HTERT RPE-1 (cell line): ENCODE results near the gene CCDC127.
"Not testable (repeated sequence)": the region's sequence is repeated elsewhere in the genome, so short reads cannot be mapped to it uniquely, and the experiment has no call there.

ENCODE experiments used
- in situ Hi-C: fragments of 300-500 bp; cut with MboI; formaldehyde crosslinking; loops from 4 replicates; pipeline ENCODE4 v1.14.3; 2020; ENCODE audit warnings: low sequenced_read_pairs

CCDC127 gene

GRCh38 chr5:204966-205670 is 12.8 kb downstream of the CCDC127 start:
- in situ Hi-C loops = no loop called here

GRCh38 chr5:204462-204861 is 13.5 kb downstream of the CCDC127 start:
- in situ Hi-C loops = no loop called here

DNA sequence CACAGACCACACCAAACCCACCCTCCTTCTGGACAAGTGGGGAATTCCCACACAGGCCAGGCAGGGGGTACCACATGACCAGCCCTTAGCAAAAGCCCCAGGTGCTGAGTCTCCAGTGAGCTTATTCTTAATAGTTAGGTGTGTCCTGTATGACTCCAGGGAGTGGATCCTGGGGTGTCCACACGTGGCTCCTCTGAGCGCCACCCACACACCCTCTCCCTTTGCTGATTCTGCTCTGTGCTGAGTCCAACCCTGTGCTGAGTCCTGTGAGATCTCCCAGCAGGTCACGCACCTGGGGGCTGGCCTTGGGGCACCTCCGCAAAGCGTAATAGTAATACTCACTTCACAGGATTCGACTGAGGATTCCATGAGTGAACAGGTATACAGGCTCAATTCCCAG is 14.0 kb downstream of the CCDC127 start:
- in situ Hi-C loops = no loop called here

- in situ Hi-C loops = no loop called here
These were observed 14.6 kb downstream of the CCDC127 start for GRCh38 chr5:203246-203930.

DNA sequence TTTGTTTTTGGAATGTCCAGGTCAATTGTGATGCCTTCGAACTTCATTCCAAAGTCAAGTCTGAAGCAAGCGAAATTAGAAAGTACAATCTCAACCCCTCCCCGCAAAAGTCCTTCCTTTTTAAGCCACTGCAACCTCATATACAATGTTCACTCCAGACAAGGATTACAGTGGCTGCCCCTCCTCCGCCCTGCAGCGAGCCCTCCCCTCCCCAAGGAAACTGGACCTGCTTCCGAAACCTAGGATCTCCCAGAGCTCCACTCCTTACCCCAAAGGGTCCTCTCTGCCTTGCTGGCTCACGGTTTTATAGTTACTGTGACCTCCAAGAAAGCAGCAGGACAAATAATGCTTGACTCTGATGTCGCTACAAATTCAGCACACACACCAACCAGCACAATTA is 16.3 kb downstream of the CCDC127 start:
- in situ Hi-C loops = no loop called here

GRCh38 chr5:200985-201384 is 17.0 kb downstream of the CCDC127 start:
- in situ Hi-C loops = no loop called here

DNA sequence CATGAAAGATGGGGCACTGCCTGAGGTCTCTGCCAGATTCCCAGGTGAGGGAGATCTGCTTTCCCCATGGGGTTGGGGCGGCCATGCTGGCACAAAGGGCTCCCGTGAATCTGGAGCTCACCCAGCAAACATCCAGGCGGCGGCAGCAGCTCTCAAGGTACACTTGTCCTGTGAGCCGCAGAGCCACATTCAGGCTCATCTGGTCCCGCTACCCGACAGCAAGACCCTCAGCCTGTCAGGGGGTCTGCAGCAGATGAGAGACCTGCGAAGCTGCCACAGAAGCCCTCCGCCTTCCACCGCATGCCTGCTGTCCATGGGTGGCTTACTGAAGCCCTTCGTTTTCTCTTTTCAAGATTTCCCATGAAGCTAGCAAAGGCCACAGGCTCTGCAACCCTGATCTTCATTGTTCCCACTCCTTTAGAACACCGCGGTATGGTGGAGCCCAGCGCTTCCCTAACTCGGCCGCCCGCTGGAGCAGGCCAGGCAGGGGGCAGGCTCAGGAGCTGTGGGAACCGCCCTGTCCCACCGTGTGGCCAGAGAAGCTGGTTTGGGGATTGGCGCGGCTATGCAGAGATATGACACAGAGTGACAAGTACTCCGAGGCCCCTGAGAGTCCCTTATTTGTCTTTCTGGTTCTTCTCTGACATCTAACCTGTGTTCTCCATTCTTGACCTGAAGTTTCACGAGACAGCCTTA is 17.9 kb downstream of the CCDC127 start:
- in situ Hi-C loops = no loop called here

GRCh38 chr5:199197-199949 is 18.6 kb downstream of the CCDC127 start:
- in situ Hi-C loops = no loop called here

- in situ Hi-C loops = no loop called here
These were observed 19.3 kb downstream of the CCDC127 start for GRCh38 chr5:198516-199196.

DNA sequence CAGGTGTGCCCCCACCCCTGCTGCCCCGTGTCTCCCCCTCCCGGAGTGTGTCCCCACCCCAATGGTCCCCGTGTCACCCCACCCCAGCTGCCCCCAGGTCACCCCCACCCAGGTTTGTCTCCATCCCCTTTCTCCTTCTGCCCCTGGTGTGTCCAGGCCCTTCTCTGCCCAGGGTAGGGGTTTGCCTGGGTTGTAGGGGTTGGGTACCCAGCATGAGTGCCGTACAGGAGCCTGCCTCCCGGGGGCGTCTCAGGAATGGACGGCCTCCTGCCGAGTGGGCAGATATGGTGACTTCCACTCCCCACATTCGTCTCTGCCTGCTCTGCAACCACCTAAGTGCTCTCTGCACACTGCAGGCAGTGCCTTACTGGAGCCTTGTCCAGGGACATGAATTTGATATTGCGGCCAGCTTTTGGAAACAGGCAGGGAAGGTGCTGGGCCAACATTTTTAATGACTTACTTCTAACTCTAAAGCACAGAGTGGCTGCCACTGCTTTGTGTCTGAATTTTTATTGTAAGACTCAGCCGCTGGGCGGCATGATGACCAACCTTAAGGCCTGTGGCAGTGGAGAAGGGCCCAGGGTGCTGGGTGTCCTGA is 20.0 kb downstream of the CCDC127 start:
- in situ Hi-C loops = no loop called here

- in situ Hi-C loops = not testable (repeated sequence)
These were observed 20.9 kb downstream of the CCDC127 start for GRCh38 chr5:197031-197430.

- in situ Hi-C loops = no loop called here
These were observed 21.6 kb downstream of the CCDC127 start for GRCh38 chr5:196350-196749.

DNA sequence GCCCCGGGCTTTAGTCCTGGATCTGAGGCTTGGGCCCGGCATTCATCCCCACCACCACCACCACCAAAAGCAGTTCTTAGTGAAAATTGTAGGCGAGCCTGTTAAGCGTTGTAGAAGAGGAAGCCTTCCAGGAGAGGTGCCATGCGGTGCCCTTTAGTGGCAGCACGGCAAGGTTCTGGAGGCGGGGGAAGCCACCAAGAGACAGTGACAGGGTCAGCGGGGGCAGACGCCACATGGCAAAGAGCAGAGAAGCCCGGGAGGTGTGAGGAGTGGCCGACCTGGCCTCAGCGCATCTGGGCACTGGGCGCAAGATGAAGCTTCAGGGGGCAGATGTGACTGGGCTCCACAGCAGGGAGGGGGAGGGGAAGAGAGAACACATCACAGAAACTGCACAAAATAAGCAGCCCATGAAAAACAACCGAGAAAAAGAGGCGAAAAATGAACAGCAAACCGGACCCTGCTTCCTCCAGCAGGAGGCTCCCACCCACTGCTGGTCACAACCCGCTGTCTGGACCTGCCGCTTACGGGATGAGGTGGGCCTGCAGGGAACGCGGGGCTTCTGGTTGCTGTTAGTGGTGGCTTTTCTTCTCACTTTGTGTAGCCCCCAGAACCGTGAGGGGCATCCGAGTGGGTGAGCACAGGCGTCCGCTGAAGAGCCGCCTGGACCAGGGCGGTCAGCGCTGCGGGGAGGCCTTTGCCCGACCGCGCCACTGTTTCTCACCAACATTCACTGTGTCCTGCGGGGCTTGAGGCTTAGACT is 22.4 kb downstream of the CCDC127 start:
- in situ Hi-C loops = no loop called here

- in situ Hi-C loops = no loop called here
These were observed 23.2 kb downstream of the CCDC127 start for GRCh38 chr5:194603-195209.

DNA sequence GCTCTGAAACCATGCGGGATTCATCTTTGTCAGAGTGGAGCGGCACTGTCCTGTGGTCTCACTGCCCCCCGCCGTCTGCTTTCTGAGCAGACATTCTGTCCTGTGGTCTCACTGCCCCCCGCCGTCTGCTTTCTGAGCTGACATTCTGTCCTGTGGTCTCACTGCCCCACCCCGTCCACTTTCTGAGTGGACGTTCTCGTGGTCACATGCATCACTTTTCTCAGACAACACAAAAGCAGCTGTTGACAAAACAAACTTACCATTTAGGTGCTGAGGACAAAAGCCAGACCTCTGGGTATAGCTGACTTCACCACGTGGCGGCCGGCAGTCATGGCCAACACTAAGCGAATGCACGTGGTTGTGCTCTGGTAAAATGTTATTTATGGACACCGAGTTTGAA is 23.9 kb downstream of the CCDC127 start:
- in situ Hi-C loops = no loop called here

DNA sequence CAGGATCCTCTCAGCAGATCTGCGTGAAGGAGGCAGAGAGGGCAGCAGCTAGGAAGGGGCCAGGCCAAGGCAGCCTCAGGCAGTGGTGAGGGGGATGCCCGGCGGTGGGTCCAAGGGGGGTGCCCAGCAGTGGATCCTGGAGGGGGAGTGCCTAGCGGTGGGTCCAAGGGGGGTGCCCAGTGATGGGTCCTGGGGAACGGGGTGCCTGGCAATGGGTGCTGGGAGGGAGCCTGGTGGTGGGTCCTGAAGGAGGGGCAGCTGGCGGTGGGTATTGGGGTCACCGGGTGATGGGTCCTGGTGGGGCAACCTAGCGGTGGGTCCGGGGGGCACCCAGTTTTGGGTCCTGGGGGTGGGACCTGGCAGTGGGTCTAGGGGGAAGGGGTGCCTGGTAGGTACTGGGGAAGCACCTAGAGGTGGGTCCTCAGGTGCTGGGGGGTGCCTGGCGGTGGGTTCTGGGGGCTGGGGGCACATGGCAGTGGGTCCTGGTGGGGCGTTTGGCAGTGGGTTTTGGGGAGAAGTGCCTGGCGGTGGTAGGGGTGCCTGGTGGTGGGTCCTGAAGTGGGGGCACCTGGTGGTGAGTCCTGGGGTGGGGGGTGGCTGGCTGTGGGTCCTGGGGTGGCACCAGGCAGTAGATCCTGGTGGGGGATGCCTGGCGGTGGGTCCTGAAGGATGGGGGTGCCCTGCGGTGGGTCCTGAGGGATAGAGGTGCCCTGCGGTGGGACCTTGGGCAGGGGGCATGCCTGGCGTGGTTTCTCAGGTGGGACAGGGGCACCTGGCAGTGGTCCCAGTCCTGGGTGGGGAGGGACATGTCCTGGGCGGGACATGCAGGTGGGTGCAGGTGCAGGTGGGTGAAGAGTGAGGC is 24.8 kb downstream of the CCDC127 start:
- in situ Hi-C loops = no loop called here

DNA sequence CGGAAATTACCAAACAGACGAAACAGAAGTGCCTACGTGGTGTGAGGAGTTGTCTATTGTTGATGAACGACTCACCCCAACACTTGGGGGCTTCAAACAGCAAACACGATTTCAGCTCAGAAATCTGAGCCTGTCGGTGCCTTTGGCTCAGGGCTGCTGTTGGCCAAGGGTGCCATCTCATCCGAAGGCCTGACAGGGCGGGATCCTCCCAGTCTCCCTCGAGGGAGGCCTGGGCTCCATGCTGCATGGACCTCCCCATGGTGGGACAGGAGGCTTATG is 25.3 kb downstream of the CCDC127 start:
- in situ Hi-C loops = no loop called here

DNA sequence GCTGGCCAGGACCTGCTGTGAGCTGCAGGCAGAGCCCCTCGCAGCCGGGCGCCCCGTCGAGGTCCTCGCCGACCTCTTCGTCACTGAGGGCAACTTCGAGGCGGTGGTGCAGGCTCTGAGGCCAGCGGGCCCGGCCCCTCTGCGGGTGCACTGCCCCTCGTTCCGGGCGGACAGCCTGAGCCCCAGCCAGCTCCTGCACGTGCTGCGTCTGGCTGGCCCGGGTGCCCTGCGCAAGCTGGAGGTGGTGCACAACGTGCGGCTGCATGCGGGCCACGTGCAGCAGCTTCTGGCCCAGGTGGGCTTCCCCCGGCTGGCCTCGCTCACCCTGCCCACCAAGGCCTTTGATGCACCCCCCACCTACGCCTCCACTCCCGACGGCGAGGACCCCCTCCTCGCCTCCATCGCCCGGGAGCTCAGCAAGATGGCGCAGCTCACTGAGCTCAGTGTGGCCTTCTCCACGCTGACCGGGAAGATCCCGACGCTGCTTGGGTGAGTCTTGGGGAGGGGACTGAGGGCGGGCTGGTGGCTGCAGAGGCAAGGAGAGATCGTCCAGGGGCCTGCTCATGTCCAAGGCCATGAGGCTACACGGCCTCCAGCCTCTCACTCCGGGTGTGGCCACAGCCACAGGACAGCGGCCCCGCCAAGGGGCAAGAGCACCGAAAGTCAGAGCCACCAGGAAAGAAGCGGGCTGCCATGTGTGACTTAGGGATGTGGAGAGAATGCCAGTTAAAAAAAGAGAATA is 25.8 kb downstream of the CCDC127 start:
- in situ Hi-C loops = no loop called here
